ENCODE results near the gene CRYBB1.

Gene CRYBB1

GRCh38 chr22:26623984-26624383 lies 6.2 kb upstream of the CRYBB1 start:
- Histone ChIP-seq H4K91ac (ENCODE audit: low read length) (no peak overlapping the region), H3K27me3 (ENCODE audit: control insufficient read depth in 1 of 2, insufficient read depth in 1 of 2, low read length in 2 of 2) (peaks cover 28 to 55% of the 10 kb centered on the region in 2 experiments), H2AFZ (ENCODE audit: low read depth, low read length) (no peak overlapping the region), H3K4ac (ENCODE audit: low read depth in 1 of 2, low read length in 2 of 2) (no peak overlapping the region), H3K79me1 (replicated peaks; ENCODE audit: low read length, poor library complexity, severe bottlenecking) (no peaks in the 10 kb centered on the region), H2BK15ac (ENCODE audit: low read depth, poor library complexity, severe bottlenecking) (no peak overlapping the region), H3K4me2 (ENCODE audit: low read length, poor library complexity, severe bottlenecking) (no peak overlapping the region), H4K8ac (ENCODE audit: low read length) (no peak overlapping the region), H2BK120ac (ENCODE audit: low read depth, low read length) (no peak overlapping the region), H2BK5ac (ENCODE audit: low read depth, low read length, poor library complexity, severe bottlenecking) (no peak overlapping the region), H3K18ac (ENCODE audit: low read depth in 1 of 2, low read length in 2 of 2) (no peak overlapping the region), H3K9ac (ENCODE audit: low read length) (no peak overlapping the region), H2BK12ac (ENCODE audit: low read length in 2 of 2) (no peak overlapping the region), H3K27ac (ENCODE audit: low read length, poor library complexity, severe bottlenecking) (no peak overlapping the region), H3K9me3 (ENCODE audit: control insufficient read depth, low read length) (no peaks in the 10 kb centered on the region), H3K4me1 (ENCODE audit: control insufficient read depth, insufficient read depth, low read depth, low read length) (no peaks in the 10 kb centered on the region), H3K36me3 (ENCODE audit: control insufficient read depth in 1 of 2, insufficient read depth in 2 of 2, low read depth in 1 of 2, low read length in 2 of 2) (no peaks in the 10 kb centered on the region), H3K14ac (ENCODE audit: low read length in 2 of 2) (no peak overlapping the region), H3K23ac (ENCODE audit: low read length in 2 of 2) (no peak overlapping the region), H2AK5ac (ENCODE audit: low read length, severe bottlenecking) (no peak overlapping the region), H3K4me3 (ENCODE audit: insufficient read depth in 1 of 2, low read depth in 1 of 2, low read length in 2 of 2) (no peak overlapping the region)
- DNase-seq: no peak
- WGBS: 68% methylated on average over 1 of the region's 1 CpG

DNA sequence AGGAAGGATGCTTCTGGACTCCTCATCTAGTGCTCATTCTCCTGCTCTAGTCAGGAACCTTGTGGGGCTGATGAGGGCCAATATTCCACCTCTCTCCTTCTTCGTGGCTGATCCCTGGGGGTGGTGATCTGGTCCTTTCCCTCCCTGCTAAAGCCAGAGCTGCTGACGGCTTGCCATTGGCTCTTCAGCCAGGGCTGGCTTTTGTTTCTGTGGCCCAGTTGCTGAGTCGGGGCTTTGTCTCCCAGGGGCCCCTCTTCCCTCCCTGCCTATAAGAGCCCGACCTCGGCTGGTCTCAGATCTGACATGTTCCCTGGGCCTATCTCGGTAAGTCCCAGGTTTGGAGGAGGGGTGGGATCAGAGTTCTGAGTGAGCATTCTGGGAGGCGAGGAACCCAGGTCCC lies 3.8 kb upstream of the CRYBB1 start, which contains the start of gene CRYBA4:
CRYBA4 (plus strand) TSS at position 301 of the 400 bp plus-strand sequence. CDS start 634 bp downstream, outside the sequence.
- Histone ChIP-seq H2BK120ac (ENCODE audit: low read depth, low read length) (no peak within 1 kb of the TSS), H3K9ac (ENCODE audit: low read length) (no peak within 1 kb of the TSS), H3K18ac (ENCODE audit: low read depth in 1 of 2, low read length in 2 of 2) (no peak within 1 kb of the TSS), H3K14ac (ENCODE audit: low read length in 2 of 2) (no peak within 1 kb of the TSS), H3K9me3 (ENCODE audit: control insufficient read depth, low read length) (no peaks in the 10 kb centered on the region), H4K91ac (ENCODE audit: low read length) (no peak within 1 kb of the TSS), H3K4me3 (ENCODE audit: insufficient read depth in 1 of 2, low read depth in 1 of 2, low read length in 2 of 2) (no peak within 1 kb of the TSS), H3K4me1 (ENCODE audit: control insufficient read depth, insufficient read depth, low read depth, low read length) (no peaks in the 10 kb centered on the region), H3K27ac (ENCODE audit: low read length, poor library complexity, severe bottlenecking) (no peak within 1 kb of the TSS), H3K36me3 (ENCODE audit: control insufficient read depth in 1 of 2, insufficient read depth in 2 of 2, low read depth in 1 of 2, low read length in 2 of 2) (no peaks in the 10 kb centered on the region), H3K79me1 (replicated peaks; ENCODE audit: low read length, poor library complexity, severe bottlenecking) (no peaks in the 10 kb centered on the region), H3K4ac (ENCODE audit: low read depth in 1 of 2, low read length in 2 of 2) (no peak within 1 kb of the TSS), H3K4me2 (ENCODE audit: low read length, poor library complexity, severe bottlenecking) (no peak within 1 kb of the TSS), H2AFZ (ENCODE audit: low read depth, low read length) (no peak within 1 kb of the TSS), H2BK12ac (ENCODE audit: low read length in 2 of 2) (no peak within 1 kb of the TSS), H4K8ac (ENCODE audit: low read length) (no peak within 1 kb of the TSS), H2BK15ac (ENCODE audit: low read depth, poor library complexity, severe bottlenecking) (no peak within 1 kb of the TSS), H2BK5ac (ENCODE audit: low read depth, low read length, poor library complexity, severe bottlenecking) (no peak within 1 kb of the TSS), H2AK5ac (ENCODE audit: low read length, severe bottlenecking) (no peak within 1 kb of the TSS), H3K27me3 (ENCODE audit: control insufficient read depth in 1 of 2, insufficient read depth in 1 of 2, low read length in 2 of 2) (peaks cover 22 to 69% of the 10 kb centered on the region in 2 experiments), H3K23ac (ENCODE audit: low read length in 2 of 2) (no peak within 1 kb of the TSS)
- no peak for DNase-seq
- 51% methylated on average over 7 of the region's 7 CpGs for WGBS

DNA sequence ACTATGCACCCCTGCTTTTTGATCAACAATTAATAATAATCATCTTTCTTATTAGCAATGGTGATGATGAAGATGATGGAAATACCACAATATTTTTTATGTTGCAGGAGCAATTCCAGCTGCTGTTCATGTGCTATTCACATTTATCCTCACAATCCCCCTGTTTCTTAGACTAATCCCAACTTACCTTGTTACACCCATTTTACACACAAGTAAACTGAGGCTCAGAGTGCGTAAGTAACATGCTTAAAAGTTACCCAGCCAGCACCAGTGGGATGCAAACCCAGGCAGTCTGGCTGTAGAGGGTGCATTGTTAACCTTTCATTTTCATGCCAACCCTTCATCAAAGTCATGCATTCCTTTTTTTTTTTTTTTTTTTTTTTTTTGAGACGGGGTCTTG lies 2.4 kb upstream of the CRYBB1 start:
- Histone ChIP-seq H3K27ac (ENCODE audit: low read length, poor library complexity, severe bottlenecking) (no peak overlapping the region), H3K4me1 (ENCODE audit: control insufficient read depth, insufficient read depth, low read depth, low read length) (peaks cover 2% of the 10 kb centered on the region)
- 96% methylated on average over 1 of the region's 2 CpGs for WGBS

GRCh38 chr22:26619510-26619909 lies 1.7 kb upstream of the CRYBB1 start:
- H3K9ac ChIP-seq (ENCODE audit: low read length): no peak overlapping the region
- peaks cover 23 to 79% of the 10 kb centered on the region in 2 experiments for H3K27me3 ChIP-seq (ENCODE audit: control insufficient read depth in 1 of 2, insufficient read depth in 1 of 2, low read length in 2 of 2)
- H3K4me3 ChIP-seq (ENCODE audit: insufficient read depth in 1 of 2, low read depth in 1 of 2, low read length in 2 of 2): no peak overlapping the region
- H2BK120ac ChIP-seq (ENCODE audit: low read depth, low read length): no peak overlapping the region
- H3K4ac ChIP-seq (ENCODE audit: low read depth in 1 of 2, low read length in 2 of 2): no peak overlapping the region
- no peak overlapping the region for H2BK12ac ChIP-seq (ENCODE audit: low read length in 2 of 2)
- peaks cover 2% of the 10 kb centered on the region for H3K4me1 ChIP-seq (ENCODE audit: control insufficient read depth, insufficient read depth, low read depth, low read length)
- H3K18ac ChIP-seq (ENCODE audit: low read depth in 1 of 2, low read length in 2 of 2): no peak overlapping the region
- no peak overlapping the region for H2AK5ac ChIP-seq (ENCODE audit: low read length, severe bottlenecking)
- 82% methylated on average over 5 of the region's 6 CpGs for WGBS
- H4K91ac ChIP-seq (ENCODE audit: low read length): no peak overlapping the region
- no peak overlapping the region for H3K27ac ChIP-seq (ENCODE audit: low read length, poor library complexity, severe bottlenecking)
- H3K4me2 ChIP-seq (ENCODE audit: low read length, poor library complexity, severe bottlenecking): no peak overlapping the region
- no peak overlapping the region for H3K23ac ChIP-seq (ENCODE audit: low read length in 2 of 2)
- no peaks in the 10 kb centered on the region for H3K79me1 ChIP-seq (replicated peaks; ENCODE audit: low read length, poor library complexity, severe bottlenecking)
- no peak for DNase-seq
- no peak overlapping the region for H3K14ac ChIP-seq (ENCODE audit: low read length in 2 of 2)
- H3K36me3 ChIP-seq (ENCODE audit: control insufficient read depth in 1 of 2, insufficient read depth in 2 of 2, low read depth in 1 of 2, low read length in 2 of 2): no peaks in the 10 kb centered on the region
- H4K8ac ChIP-seq (ENCODE audit: low read length): no peak overlapping the region
- no peaks in the 10 kb centered on the region for H3K9me3 ChIP-seq (ENCODE audit: control insufficient read depth, low read length)
- no peak overlapping the region for H2BK5ac ChIP-seq (ENCODE audit: low read depth, low read length, poor library complexity, severe bottlenecking)
- no peak overlapping the region for H2AFZ ChIP-seq (ENCODE audit: low read depth, low read length)
- no peak overlapping the region for H2BK15ac ChIP-seq (ENCODE audit: low read depth, poor library complexity, severe bottlenecking)

More for the DNA sequence above, 2.4 kb upstream of the CRYBB1 start:
- Histone ChIP-seq H3K27me3 (ENCODE audit: control insufficient read depth in 1 of 2, insufficient read depth in 1 of 2, low read length in 2 of 2) (peaks cover 26 to 79% of the 10 kb centered on the region in 2 experiments), H3K9me3 (ENCODE audit: control insufficient read depth, low read length) (no peaks in the 10 kb centered on the region), H3K4me2 (ENCODE audit: low read length, poor library complexity, severe bottlenecking) (no peak overlapping the region), H2AK5ac (ENCODE audit: low read length, severe bottlenecking) (no peak overlapping the region), H3K4ac (ENCODE audit: low read depth in 1 of 2, low read length in 2 of 2) (no peak overlapping the region), H2BK120ac (ENCODE audit: low read depth, low read length) (no peak overlapping the region), H2BK12ac (ENCODE audit: low read length in 2 of 2) (no peak overlapping the region), H2BK15ac (ENCODE audit: low read depth, poor library complexity, severe bottlenecking) (no peak overlapping the region), H3K18ac (ENCODE audit: low read depth in 1 of 2, low read length in 2 of 2) (no peak overlapping the region), H3K79me1 (replicated peaks; ENCODE audit: low read length, poor library complexity, severe bottlenecking) (no peaks in the 10 kb centered on the region), H2AFZ (ENCODE audit: low read depth, low read length) (no peak overlapping the region), H3K9ac (ENCODE audit: low read length) (no peak overlapping the region), H3K36me3 (ENCODE audit: control insufficient read depth in 1 of 2, insufficient read depth in 2 of 2, low read depth in 1 of 2, low read length in 2 of 2) (no peaks in the 10 kb centered on the region), H3K23ac (ENCODE audit: low read length in 2 of 2) (no peak overlapping the region), H3K14ac (ENCODE audit: low read length in 2 of 2) (no peak overlapping the region), H4K8ac (ENCODE audit: low read length) (no peak overlapping the region), H2BK5ac (ENCODE audit: low read depth, low read length, poor library complexity, severe bottlenecking) (no peak overlapping the region), H4K91ac (ENCODE audit: low read length) (no peak overlapping the region), H3K4me3 (ENCODE audit: insufficient read depth in 1 of 2, low read depth in 1 of 2, low read length in 2 of 2) (no peak overlapping the region)
- no peak for DNase-seq

Data from mesenchymal stem cell (in vitro differentiated cells and primary cell).